Ureter (tissue), 1 donor: ENCODE results near the gene REM1. TPM values are rescaled to one million over a fixed set of nuclear protein-coding genes. Genes with fewer than 3 reads are reported as not detected.

Experiments used
- DNase-seq: peaks from one replicate; pipeline ENCODE4 v3.0.0-alpha.2; 2020; ENCODE audit warnings: low spot score
- total RNA-seq: library from RNA; stranded (reverse); gene quantifications from one replicate; pipeline ENCODE4 v1.2.4, GENCODE V29; 2023
- donor health status: DM: yes; HTN: yes; CAD: no.

The REM1 gene
- total RNA-seq, 1 donor from 2014 or later: 8.6 TPM

GRCh38 chr20:31523361-31524283 is 48.5 kb downstream of the REM1 start:
- DNase-seq: no peak

- DNase-seq: no peak
Observed at GRCh38 chr20:31527266-31527665, 52.2 kb downstream of the REM1 start.

Other genes with a start within 250 kb of the REM1 start
- not detected for gene DEFB115, start 217.6 kb upstream of the REM1 start, total RNA-seq
- not detected for gene DEFB116, start 166.7 kb upstream of the REM1 start, total RNA-seq
- not detected for gene DEFB118, start 106.7 kb upstream of the REM1 start, total RNA-seq
- gene DEFB119, start 84.7 kb upstream of the REM1 start, total RNA-seq: not detected
- gene DEFB121, start 69.1 kb upstream of the REM1 start, total RNA-seq: not detected
- gene DEFB123, start 34.7 kb upstream of the REM1 start, total RNA-seq: not detected
- gene DEFB124, start 161 bp upstream of the REM1 start, total RNA-seq: 3.3 TPM
- 176 TPM for gene HM13, start 39.2 kb downstream of the REM1 start, total RNA-seq
- 367 TPM for gene ID1, start 130.0 kb downstream of the REM1 start, total RNA-seq
- 4.0 TPM for gene COX4I2, start 162.6 kb downstream of the REM1 start, total RNA-seq
- 91.4 TPM for gene BCL2L1, start 247.6 kb downstream of the REM1 start, total RNA-seq